B cell (primary cell): ENCODE results near the gene NEUROD4.

ENCODE experiments used
- EZH2 ChIP-seq: IDR thresholded peaks from 2 replicates; pipeline ENCODE4 v1.6.1; 2012; ENCODE audit warnings: borderline replicate concordance, low read depth, mild to moderate bottlenecking, moderate library complexity, low read length; ENCODE audit not compliant: insufficient read depth, poor library complexity, severe bottlenecking
- TF ChIP-seq, protein P1 (sequence below): fragments of 200-600 bp; IDR thresholded peaks from one replicate; pipeline ENCODE4 v1.8.0; 2022; ENCODE audit warnings: antibody characterized with exemption, mild to moderate bottlenecking

DNA sequence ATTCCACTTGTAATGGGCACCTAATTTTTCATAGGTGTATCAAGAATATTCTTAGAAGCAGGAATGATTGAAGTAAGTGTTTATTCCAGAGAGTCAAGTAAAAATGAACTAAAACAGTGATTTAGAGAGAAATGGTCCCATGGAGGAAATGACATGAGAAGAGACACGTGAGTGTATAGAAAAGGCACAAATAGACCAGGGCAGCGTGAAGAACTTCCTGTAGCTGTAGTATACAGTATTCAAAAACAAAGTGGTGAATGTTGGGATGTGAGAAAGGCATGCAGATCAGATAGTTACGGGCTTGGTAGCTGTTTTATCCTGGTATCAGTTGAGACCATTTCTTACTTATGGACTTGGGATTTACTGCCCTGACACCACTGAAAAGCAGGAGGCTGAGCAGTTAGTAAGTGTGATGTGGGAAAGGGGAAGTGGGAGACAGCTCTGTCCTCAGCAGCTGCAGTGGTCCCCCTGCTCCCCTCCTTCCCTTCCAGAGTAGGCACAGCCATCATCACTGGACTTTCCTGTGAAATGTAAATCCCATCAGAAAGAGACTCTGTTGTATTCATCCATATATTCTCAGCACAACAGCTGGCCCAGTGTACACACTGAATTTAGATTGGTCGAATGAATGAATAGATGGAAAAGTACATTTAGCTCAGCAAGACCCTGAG, 18.4 kb upstream of the NEUROD4 start:
- TF ChIP-seq, protein P1, sequence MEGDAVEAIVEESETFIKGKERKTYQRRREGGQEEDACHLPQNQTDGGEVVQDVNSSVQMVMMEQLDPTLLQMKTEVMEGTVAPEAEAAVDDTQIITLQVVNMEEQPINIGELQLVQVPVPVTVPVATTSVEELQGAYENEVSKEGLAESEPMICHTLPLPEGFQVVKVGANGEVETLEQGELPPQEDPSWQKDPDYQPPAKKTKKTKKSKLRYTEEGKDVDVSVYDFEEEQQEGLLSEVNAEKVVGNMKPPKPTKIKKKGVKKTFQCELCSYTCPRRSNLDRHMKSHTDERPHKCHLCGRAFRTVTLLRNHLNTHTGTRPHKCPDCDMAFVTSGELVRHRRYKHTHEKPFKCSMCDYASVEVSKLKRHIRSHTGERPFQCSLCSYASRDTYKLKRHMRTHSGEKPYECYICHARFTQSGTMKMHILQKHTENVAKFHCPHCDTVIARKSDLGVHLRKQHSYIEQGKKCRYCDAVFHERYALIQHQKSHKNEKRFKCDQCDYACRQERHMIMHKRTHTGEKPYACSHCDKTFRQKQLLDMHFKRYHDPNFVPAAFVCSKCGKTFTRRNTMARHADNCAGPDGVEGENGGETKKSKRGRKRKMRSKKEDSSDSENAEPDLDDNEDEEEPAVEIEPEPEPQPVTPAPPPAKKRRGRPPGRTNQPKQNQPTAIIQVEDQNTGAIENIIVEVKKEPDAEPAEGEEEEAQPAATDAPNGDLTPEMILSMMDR = no peak
- TF ChIP-seq EZH2 = no peak
